Inflammatory macrophage treated with lipopolysaccharide for 1 hour (primary cell): ENCODE results near the gene PLEKHG7.
"Not testable (repeated sequence)": the region's sequence is repeated elsewhere in the genome, so short reads cannot be mapped to it uniquely, and the experiment has no call there.

Experiments
- DNase-seq, 2 donors: peaks; one replicate each; pipeline ENCODE4 v3.0.0-alpha.2; 2020 to 2022

Gene PLEKHG7

DNA sequence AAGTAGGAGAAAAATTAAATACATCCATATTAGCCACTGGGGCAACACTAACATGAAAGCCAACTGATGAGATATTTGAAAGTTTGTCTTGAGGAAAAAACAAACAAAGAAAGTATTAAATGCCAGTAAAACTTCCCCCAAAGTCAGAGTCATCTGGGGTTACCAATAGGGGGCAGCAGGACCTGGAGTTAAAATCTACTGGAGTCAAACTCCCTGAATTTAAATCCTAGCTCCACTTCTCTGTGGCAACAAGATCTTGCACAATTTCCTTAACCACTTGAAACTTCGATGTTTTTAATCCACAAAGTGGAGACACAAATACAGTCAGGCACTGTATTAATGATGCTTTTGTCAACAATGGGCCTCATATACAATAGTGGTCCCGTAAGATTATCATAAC, 14.4 kb downstream of the PLEKHG7 start:
- peak; percentile 30 to 42 for DNase-seq

DNA sequence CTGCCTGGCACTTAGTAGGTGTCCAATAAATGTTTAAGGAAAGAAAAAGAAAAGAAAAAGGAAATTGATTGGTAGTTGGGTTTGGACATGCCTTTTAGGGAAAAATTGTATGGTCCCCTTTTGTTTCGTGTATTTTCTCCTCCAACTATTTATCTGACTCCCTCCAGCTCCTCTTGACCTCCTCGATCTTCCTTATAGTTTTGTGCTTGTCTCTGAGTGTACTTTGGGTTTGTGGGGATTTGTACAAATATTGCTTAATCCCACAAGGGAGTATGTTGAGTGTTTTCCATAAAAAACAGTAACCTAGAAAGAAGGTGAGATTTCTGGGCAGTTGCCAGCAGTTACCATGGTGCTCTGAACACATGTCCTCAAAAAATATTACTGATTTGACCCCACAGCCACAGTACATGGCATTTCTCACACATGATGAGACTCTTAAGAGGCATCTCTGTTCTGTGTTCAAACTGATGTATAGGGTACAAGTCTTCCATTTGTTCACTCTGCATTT, 15.7 kb downstream of the PLEKHG7 start:
- no peak for DNase-seq

DNA sequence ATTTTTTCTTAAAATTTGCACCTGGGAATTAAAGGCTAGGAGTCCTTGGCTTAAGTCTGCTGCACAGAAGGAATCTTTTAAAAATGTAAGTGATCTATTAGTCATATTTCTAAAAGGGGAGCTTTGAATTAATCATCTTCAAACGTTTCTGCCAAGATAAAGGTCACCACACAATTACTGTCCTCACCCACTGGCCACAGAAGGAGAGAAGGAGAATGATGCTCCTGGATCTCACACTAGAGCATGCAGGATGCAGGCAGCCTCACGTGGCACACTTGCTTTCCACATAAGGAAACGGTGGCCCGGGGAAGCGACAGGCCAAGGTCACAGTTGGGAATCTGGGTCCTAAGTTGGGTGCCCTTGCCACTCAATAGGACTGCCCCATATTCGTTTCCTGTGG, 16.9 kb downstream of the PLEKHG7 start:
- no peak for DNase-seq

DNA sequence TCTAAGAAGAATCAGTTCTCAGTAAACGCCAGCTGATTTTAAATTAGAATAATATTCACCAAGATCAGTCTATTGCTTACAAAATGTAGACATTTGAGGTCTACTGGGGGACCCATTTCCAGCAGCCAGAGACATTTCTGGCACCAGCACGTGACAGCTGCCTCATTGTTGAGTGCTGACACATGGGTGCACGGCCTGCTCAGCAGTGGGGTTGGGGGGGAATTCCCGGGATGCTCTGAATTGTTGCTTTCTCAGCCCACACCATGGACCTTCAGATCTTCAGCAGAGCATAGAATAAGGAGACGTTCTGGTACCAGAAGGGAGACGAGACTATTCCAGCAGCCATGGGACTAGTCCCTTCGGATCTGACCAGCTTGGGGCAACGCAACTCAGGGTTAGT, 18.3 kb downstream of the PLEKHG7 start:
- DNase-seq, result no peak

DNA sequence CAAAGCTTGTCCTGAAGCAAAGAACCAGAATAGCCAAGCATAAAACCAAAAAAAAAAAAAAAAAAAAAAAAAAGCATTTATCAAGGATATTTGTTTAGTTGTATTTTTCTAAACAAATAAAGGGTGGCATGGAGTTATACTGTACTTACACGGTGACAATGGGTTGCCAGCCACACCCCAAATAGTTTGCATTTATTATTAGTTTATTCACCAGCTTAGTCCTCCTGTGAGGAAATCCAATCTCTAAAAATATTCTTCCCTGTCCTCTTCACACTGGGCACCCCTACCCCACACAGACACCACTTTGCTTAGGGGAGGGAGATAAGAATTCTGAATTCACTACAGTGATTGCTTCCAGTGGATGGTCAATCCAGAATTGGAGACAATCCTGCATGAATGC, 18.9 kb downstream of the PLEKHG7 start:
- DNase-seq, result no peak

DNA sequence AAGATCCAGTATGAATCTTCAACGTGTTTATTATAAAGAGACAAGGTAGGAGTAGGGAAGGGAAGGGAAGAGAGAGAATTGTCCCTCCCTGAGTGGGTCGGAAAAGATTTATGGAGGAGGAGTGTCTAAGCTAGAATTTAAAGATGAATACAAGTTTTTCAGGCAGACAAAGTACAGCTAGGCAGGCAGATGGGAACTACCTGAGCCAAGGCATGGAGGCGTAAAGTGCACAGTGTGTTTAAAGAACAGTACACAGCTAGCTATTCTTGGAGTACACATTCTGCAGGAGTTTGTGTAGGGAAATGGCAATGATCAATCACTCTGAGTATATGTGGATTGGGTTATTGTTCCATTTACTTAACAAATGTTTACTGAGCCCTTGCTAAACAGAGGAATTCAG, 20.1 kb downstream of the PLEKHG7 start:
- no peak for DNase-seq

GRCh38 chr12:92726850-92727249, 24.1 kb downstream of the PLEKHG7 start:
- DNase-seq, result no peak

GRCh38 chr12:92729773-92730305, 27.1 kb downstream of the PLEKHG7 start:
- DNase-seq, result peak; percentile 19 to 28

- no peak for DNase-seq
These were observed 28.0 kb downstream of the PLEKHG7 start for GRCh38 chr12:92730758-92731157.

GRCh38 chr12:92732216-92732615, 29.4 kb downstream of the PLEKHG7 start:
- DNase-seq, result no peak

GRCh38 chr12:92732716-92733115, 29.9 kb downstream of the PLEKHG7 start:
- DNase-seq, result no peak

- no peak for DNase-seq
These were observed 30.4 kb downstream of the PLEKHG7 start for GRCh38 chr12:92733181-92733580.

GRCh38 chr12:92733661-92734060, 30.9 kb downstream of the PLEKHG7 start:
- DNase-seq, result no peak

GRCh38 chr12:92735131-92735721, 32.4 kb downstream of the PLEKHG7 start:
- DNase-seq, result no peak

DNA sequence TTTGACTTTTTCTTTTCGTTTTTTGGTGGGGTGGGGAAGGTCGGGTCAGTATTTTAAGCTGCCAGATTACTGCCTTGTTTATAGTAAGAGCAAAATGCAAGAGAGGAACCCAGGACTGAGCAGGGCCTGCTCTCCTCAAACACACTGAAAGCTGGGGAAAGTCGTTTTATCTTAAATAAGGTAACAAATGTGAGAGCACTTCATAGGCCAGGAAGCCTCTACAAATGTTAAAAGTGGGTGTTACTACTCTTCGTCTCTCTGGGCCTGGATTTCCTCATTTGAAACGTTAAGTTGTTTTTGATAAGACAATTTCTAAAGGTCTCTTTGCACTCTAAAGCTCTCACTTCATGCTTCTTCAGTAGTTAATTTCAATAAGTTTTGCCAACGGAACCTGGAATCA, 33.8 kb downstream of the PLEKHG7 start:
- no peak for DNase-seq

- no peak for DNase-seq
These were observed 35.4 kb downstream of the PLEKHG7 start for GRCh38 chr12:92737855-92738850.

GRCh38 chr12:92739113-92739512, 36.3 kb downstream of the PLEKHG7 start:
- no peak for DNase-seq

- no peak for DNase-seq
These were observed 37.6 kb downstream of the PLEKHG7 start for GRCh38 chr12:92740411-92740810.

GRCh38 chr12:92743026-92743425, 40.2 kb downstream of the PLEKHG7 start:
- no peak for DNase-seq

- no peak for DNase-seq
These were observed 43.2 kb downstream of the PLEKHG7 start for GRCh38 chr12:92745856-92746550.

DNA sequence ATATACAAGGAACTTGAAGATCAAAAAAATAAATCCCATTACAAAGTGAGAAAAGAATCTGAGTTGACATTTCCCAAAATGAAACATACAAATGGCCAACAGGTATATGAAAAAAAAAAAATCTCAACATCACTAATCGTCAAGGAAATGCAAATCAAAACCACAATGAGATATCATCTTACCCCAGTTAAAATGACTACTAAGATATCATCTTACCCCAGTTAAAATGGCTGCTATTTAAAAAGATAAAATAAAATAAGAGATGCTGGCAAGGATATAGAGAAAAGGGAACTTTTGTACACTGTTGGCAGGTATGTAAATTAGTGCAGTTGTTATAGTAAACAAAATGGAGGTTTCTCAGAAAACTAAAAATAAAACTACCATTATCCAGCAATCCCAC, 44.4 kb downstream of the PLEKHG7 start:
- DNase-seq, result no peak

GRCh38 chr12:92749691-92750090, 46.9 kb downstream of the PLEKHG7 start:
- not testable (repeated sequence) for DNase-seq
